CD4-positive, alpha-beta T cell treated with Interleukin-4 for 1 hour (primary cell): ENCODE results near the gene ARHGEF3.

ENCODE experiments used
- DNase-seq, 2 donors: peaks; one replicate each; pipeline ENCODE4 v3.0.0-alpha.2; 2020 to 2022

The ARHGEF3 gene

DNA sequence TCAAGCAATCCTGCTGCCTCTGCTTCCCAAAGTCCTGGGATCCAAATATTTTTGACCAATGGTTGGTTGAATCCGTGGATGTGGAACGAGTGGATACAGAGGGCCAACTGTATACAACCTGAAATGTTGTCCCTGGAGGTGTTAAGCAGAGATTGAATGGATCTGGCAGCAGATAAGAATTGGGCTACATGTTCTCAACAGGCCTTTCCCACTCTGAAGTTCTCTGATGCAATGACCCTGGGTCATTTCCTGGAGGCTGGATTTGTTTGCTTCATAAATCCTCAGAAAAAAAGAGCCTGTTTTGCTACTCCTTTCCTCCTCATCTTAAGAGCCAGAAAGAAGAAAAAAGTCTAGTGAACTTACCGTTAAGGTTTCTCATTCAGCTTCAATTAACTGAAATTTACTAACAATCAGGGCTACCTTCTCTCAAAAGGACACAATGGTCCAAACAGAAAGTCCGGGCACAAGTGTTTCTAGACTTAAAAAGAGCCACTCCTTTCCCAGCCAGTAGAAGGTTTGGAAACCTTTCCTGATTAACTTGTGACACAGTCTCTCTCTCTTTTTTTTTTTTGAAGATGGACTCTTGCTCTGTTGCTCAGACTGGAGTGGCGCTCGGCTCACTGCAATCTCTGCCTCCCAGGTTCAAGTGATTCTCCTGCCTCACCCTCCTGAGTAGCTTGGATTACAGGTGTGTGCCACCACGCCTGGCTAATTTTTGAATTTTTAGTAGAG lies 6.5 kb downstream of the ARHGEF3 start:
- no peak for DNase-seq

DNA sequence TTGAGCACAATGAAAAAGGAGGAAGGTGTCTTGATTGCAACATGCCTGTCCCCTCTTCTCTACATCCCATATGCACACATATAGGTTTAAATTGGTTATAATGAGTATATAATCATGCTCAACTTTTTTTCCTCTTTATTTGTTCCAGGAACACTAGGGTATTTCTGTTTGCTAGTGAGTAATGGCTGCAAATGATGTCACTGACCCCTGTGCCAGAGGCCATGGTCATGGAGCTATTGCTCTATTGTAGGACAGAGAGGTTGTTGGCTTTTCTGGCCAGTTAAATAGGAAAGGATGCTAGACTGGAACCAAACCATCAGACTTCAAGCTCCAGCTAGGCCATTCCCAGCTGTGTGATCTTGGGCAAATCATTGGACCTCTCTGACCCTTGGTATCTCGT lies 9.6 kb downstream of the ARHGEF3 start:
- DNase-seq, result no peak

DNA sequence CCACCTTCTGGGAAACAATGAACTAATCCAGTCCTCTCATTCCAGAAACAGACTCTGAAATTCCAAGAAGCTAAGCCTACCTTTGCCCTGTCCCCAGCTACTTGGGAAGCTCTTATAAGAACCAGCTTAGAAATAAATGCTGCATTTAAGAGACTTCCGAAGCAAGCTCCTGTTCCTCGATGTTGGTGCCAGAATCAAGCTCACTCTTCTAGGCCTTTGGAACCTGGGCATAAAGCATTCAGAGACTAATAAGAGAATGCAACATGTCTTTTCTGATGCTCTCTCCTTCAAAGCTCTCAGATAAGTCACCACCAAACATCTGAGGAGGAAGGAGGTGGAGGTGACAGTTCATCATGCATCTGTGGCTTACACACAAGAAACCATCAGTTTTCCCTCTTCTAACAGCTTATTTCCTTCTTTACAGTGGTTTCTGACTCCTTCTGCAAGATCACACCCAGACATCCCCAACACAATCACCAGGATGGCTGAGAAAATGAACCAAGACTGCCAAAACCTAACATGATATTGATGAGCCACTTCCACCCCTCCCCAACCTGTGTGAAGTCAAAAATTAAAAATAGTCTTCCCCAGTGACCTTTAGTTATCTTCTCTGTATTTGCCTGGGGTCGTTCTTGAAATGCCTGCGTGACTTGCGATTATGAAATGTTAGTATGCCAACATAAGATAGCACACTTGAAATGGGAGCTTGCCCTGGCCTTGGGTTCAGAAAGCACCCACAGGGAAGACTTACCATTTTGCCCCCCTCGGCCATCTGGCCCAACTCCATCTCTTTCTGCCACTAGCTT lies 11.5 kb downstream of the ARHGEF3 start:
- DNase-seq, result peak; percentile 18 to 62

DNA sequence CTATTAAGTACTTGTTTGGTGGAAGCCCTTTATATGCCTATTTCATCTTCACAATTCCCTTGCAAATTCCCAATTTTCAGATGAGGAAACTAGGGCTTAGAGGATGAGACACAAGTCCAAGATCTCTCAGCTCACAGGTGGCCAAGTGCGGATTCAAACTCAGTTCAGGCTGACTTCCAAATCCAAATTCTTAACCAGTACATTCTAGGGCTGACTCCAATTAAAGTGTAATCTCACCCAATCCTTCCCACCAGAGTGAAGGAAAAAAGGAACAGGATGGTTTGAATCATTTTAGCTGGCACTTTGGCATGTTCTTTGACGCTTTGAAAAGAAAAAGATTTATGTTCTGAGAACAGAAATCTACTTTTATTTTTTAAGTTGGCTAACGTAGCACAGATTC lies 12.7 kb downstream of the ARHGEF3 start:
- DNase-seq, result no peak

DNA sequence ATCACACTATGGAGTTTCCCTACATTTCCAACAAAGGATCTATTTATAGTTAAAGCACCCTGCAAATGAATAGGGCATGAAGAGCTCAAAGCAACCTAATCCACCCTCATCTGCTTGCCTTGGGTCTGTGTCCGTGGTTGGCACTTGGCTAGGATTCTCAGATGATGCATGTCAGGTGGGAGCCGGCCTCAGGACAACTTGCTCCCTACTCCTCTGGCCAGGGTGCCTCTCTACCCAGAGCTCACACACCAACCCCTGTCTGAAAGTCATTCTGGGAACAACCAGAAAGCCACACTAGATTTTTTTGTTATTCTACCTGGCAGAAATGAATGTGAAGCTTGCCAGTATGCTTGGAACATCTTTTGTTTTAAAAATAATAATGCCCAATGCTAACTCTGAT lies 13.2 kb downstream of the ARHGEF3 start:
- no peak for DNase-seq

DNA sequence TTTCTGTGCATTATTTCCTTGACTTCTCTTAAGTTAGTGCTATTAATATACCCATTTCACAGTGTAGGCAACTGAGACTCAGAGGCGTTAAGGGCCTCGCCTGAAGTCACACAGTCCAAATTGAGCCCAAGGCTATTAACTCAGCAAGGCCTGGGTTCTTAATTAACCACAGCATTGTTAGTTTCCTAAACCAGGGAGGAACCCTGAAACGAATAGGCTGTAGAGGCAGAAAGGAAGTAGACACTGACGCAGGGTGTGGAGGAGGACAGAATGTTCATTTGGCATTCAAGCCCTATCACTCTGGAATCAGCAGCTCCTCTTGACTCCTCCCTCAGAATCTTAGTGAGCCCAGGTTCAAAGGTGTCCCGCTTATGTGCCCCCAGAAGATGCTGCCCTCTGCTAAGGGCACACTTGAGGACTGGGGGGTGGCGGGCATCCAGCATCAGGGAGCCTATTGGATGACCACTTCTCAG lies 13.9 kb downstream of the ARHGEF3 start:
- peak; percentile 29 to 57 for DNase-seq

DNA sequence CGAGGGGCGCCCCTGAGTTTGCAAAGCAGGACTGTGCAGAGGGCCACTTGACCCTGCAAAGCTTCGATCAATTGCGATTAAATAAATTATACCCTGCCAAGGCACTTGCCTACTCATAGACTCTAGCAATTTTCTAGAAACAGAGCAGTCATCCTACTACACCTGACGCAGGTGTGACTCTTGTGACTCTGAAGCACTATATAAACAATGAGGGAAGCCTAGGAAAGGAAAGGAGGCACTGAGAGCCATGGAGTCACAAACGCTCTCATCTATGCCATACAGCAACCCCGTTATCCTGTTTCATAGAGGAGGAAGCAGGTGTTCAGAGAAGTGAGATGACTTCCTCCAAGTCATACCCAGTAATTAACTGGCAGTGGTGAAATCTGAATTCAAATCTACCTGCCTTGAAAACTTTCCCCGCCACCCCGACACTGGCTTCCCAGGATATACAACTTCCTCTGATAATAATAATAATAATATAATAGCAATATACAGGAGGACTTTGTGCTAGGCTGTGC lies 14.4 kb downstream of the ARHGEF3 start:
- DNase-seq, result peak in 1 of 2 donors; percentile 32

DNA sequence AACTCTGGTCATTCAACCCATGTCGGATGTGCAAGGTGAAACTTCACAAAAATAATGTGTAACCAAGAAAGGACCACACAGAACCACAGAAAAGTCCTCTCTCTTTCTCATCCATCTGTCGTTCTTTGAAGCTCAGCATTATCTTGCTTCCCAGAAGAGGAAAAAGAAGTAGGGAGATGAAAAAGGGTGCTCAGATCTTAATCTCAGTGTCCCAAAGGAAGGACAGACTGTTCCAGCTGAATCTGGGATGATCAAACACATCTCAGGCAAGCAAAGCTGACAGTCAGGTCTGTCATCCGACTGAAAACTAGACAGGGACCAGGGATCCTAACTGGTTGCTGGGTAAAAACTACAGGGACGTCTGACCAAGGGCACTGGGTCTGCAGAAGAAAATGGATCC lies 16.2 kb downstream of the ARHGEF3 start:
- DNase-seq, result peak in 1 of 2 donors; percentile 21

DNA sequence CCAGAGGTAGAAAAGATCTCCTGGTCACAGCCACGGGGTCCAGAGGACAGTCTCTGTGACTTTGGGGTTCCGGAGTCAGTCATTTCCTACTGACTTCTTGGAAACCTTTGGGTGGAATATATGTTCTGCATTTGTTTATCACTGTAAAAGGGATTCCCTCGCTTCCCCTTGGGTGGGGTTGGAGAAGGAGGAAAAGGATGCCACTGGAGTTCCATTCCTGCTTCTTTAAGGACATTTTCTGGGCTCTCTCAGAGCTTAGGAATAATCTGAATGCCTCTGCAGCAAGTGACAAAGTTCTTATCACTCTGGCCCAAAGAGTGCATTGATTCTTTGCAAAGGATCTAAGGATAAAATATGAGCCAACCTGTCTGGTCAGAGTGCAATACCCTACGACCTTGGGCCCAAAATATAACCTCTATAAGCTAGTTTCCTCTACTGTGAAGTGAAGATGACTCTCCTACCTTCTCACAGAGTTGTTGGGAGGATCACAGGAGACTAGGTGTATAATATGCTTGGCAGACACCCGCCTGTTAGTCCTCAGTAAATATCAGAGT lies 17.2 kb downstream of the ARHGEF3 start:
- peak in 1 of 2 donors; percentile 22 for DNase-seq

DNA sequence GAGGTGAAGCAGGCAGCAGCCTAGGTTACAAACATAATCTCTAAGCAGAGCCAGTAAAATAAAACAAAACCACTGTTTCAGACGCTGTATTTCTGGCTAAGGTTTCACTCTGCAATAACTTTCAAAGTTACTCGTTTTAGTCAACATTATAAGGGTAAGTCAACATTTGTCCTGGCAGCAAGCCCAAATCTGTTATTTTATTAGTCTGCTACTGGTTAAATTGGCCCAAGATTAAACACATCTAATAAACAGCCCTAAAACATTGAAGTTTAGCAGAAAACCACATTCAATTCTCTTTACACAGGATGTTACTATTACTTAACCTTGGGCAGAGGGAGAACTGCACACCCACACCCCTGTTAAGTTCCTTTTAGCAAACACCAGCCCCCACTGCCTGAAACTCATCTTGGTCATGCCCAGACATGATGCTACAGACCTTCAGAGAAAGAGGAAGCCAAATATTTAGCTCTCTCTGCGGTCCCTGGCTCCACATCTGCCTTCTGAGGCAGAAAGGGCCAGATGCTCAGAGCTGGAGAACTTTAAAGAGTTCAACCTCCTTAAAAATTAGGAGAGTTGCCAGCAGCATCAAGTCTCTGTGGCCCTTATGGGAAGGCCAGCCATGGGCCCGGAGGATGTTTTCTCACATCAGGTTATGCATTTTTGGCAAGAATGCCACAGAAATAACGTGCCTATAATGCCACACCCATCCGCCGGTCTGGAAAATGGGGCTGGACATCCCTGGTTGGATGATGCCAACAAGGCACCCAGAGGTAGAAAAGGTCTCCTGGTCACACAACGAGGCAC lies 17.9 kb downstream of the ARHGEF3 start:
- DNase-seq, result peak; percentile 82 to 84

DNA sequence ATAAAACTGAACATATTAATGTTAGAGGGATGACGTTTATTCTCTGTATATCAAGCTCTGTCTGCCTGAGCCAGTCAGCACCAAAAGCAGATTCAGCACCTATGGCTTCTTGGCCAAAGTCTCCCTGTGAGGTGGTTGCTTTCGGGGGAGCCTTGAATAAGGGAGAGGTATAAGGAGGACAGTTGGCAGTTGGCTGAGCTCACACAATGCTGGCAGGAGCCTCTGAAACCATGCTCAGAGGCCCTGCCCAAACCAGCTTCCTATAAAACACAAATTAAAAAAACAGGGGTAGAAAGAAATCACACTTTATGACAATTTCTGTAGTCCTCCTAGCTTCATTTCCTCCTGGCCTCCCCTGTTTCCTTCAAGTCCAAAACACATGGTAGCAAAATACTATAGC lies 18.8 kb downstream of the ARHGEF3 start:
- DNase-seq, result peak in 1 of 2 donors; percentile 34

DNA sequence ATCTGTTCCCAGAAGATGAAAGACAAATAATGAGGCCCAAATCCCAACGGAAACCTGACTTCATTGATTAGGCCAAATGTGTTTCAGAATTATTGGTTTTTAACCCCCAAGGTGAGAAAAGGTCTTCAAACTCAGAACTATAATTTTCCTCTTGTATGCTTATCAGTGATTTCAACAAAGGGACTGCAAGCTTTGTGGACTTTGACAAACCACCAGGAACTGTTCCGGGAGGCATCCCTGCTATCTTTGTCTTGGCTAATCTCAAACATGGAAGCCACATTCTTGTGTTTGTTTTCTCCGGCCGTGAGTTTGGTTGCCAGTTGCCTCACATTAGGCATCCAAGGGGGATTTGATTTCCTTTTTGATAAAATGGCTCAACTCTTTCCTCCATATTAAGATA lies 19.5 kb downstream of the ARHGEF3 start:
- no peak for DNase-seq

DNA sequence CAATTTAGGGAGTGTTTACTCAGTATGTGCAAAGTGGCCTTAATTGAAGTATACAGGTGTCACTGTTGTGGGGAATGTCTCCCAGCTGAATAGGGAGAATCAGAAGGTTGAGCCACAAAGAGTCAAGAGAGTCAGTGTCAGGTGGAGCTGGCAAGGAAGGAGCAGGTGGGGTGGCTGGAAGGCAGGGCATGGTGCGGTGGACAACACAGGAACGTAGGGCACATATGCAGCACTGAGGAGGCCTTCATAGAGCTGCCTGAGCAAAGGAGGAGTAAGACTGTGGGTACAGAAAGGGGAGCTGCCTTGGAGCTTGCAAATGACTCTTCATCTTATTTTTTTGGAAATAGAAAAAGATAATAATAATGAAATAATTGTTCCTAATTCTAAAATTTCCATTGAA lies 20.0 kb downstream of the ARHGEF3 start:
- no peak for DNase-seq

DNA sequence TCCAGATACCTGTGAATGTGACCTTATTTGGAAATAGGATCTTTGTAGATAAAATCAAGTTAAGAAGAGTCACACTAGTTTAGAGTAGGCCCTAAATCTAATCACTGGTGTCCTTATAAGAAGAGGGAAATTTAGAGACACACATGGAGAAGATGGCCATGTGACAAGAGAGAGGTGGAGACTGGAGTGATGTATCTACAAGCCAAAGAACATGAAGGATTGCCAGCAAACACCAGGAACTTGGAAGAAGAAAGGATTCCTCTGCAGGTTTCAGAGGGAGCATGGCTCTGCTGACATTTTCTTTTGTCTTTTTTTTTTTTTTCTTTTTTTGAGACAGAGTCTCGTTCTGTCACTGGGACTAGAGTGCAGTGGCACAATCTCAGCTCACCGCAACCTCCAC lies 20.8 kb downstream of the ARHGEF3 start:
- no peak for DNase-seq

DNA sequence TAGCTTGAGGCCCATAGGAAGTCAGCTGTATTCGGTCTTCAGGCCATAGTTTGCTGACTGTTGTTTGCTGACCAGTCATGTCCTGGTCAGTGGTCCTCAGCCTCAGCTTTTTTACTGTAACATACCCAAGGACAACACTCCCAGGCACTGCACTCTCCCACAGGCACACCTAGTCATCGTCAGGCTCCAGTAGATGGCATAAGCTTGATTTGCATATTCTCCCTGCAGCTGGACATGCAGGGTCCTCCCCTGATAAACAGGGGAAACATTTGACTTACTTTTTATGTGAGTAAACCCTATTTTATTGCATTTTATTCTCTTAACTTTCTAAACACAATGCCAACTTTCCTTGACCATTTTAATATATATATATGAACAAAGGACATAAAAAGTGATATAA lies 22.9 kb downstream of the ARHGEF3 start:
- no peak for DNase-seq

DNA sequence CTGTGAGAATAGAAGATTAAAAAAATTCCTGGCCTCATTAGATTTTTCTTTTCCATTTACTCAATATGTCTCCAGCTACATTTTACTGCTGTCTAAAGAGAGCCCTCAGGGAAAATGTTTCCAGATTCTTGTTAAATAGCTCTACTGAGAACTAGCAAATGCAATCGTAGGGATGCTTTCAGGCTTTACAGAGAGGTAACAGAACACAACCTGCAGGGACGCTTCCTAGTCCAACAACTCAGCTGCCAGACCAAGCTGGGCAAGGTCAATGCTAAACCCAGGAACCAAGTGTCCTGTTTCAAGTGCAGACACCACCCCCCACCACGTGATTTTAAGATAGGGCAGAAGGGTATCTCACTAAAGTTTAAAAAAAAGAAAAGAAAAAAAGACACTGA lies 25.2 kb downstream of the ARHGEF3 start:
- DNase-seq, result no peak

DNA sequence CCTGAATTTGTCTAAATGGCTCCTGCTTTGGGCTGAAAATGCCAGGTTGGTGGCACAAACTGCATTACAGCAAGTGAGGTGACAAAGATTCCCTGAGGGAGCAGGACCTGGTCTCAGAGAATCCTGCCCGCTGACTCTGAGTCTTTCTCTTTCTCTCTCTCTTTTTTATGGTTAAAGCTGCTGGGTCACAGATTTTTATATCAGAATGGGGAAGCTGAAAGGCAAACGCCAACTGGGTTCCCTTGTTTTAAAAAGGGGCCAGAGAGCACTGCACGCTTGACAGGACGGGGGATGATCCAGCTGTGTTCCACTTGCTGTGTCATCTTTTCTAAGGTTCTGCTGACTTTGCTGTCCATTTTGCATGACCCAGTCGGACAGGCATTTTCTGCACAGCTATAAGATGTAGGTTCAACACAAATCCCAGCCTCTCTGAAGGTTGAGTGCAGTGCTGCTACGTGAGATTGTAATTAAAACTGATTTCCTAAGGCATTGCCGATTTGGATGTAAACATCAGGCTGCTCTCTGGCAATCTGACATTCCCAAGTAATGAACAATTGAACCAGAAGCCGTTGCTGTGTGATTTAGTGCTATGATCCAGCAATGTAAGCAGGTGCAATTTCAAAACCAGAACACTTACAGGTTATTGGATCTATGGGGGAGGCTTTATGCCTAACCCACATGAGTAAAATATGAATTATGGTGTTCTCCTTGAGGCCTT lies 25.8 kb downstream of the ARHGEF3 start:
- DNase-seq, result no peak

DNA sequence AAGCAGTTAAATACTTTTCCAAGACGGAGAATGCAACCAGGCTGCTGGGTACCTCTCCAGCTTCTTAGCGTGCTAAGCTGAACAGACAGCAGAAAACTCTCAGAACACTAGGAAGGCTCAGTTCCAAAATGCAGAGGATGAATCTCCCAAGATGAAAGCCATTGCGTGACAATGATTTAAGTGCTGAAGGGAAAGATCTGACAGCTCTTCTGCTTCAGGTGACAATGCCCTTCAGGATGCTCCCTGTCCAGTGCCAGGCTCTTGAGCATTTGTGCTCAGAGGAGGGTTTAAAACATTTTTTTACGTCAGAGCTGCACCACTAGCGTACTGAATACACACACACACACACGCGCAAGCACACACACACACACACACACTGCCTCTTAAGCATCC lies 26.3 kb downstream of the ARHGEF3 start:
- no peak for DNase-seq

DNA sequence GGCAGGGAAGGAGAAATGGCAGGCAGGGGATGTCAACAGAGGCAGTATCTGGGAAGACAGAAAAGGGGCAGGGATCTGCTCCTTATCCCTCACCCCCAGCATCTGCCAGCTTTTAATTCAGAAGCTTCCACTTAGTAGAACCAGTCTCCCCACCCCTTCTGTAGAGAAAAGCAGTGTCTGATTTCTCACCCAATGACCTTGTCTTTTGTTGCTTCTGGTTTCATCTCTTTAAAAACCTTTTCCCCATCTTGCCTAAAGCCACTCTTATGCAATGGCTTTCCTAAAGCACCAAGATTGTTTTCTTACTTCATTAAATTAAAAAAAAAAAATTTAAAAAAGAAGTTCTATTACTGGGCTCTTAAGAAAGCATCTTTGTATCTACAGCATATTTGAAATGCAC lies 27.8 kb downstream of the ARHGEF3 start:
- no peak for DNase-seq

DNA sequence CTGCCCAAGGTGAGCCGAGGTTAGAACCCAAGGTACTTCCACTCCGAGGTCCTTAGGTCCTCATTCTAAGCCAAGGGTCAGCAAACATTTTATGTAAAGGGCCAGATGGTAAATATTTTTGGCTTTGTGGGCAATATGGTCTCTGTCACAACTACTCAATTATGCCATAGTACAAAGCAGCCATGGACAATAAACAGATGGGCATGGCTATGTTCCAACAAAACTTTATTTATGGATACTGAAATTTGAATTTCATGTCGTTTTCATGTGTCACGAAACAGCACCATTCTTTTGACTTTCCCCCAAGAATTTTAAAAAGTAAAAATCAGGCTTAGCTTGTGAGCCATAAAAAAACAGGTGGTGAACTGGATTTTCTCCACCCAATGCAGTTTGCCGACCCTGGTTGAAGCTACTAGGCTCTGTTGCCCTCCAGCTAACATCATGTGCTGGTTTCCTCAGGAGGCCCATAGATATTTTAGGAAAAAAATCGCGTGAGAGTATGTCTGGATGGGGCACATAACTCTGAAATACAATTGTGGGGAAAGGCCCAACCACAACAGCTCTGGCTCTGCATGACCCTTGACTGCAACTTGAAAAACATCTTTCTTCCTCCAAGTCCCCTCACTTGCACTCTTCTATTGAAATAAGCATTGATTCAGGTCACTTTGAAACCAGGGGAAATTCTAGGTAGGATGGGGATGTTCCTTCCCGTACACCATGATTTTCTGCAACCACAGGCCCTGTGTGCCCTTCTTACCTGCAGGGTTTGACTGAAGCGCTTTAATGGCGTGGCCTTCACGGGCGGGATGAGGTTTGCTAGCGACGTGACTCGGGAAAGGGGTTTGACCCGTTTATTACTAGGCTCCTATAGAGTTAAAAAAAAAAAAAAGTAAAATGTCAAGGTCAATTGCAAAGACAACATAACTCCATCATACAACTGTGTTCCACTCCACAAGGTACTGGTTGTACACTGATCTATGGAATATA lies 28.5 kb downstream of the ARHGEF3 start:
- no peak for DNase-seq

DNA sequence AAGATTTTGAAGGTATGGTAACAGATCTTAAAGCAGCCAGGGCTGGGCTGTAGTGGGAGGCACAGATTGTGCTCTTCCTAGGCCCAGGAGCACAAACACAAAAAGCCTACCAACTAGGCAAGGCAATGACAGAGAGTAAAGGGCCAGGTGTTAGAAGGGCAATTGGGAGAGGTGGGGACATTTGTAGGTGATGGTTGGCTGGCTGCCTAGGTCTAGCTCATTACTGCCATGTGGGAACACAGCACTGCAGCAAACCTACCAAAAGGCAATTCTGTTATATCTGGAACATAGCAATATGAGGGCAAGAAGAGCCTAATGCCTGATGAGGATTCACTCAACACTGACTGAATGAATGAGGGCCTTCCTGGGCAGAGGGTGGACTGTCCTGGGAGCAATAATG lies 30.4 kb downstream of the ARHGEF3 start:
- DNase-seq, result no peak
